ENCODE results near the gene NIM1K.
A peak's percentile ranks its signal among the peaks of the same experiment; 100 is the strongest.

GRCh38 chr5:43305948-43306565, 114.0 kb downstream of the NIM1K start:
- no peak for TF ChIP-seq POLR2A (IDR thresholded peaks at IDR 0.05)
- peak; percentile 49 to 64 (median 57) for TF ChIP-seq CTCF (IDR thresholded peaks at IDR 0.05)
